GM19463 (cell line): ENCODE data around the gene KDM2B.
A peak's percentile ranks its signal among the peaks of the same experiment; 100 is the strongest.
"Not testable (repeated sequence)": the region's sequence is repeated elsewhere in the genome, so short reads cannot be mapped to it uniquely, and the experiment has no call there.

Experiments used
- ATAC-seq: cut with Tn5 transposase; IDR thresholded peaks from one replicate; pipeline ENCODE4 v1.9.1; 2021; ENCODE audit warnings: mild to moderate bottlenecking, moderate library complexity; ENCODE audit not compliant: unreplicated experiment

KDM2B gene

DNA sequence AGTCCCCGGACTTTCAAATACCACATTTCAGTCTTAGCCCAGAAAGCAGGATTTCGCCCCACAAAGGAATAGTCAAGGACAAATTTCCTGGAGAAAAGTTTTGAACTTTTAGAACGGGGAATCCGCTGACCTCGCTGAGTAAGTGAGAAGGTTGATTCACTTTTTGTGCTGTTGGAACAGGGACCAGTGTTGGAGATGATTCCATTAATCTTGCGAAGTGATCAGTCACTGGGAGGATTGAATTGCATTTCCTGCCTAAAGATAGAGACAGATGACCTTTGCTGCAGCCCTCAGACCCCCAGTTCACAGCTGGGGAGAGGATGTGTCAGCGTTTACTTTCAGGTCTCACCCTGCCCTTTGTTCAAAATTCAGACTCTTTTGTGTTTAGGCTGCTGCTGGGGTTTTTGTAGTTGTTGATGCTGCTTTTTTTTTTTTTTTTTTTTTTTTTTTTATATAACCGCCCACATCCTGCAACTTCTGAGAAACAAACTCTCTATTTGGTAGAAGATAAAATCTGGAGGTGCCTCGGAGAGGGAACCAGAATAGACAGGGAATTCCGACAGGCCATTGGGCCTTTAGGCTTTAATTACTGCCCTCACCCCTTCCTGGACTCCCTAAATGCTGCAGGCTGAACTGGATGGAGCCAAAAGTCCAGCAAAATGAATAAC, 9.8 kb upstream of the KDM2B start:
- ATAC-seq, result peak; percentile 62

- not testable (repeated sequence) for ATAC-seq
These were observed 4.1 kb upstream of the KDM2B start for GRCh38 chr12:121584885-121585284.

DNA sequence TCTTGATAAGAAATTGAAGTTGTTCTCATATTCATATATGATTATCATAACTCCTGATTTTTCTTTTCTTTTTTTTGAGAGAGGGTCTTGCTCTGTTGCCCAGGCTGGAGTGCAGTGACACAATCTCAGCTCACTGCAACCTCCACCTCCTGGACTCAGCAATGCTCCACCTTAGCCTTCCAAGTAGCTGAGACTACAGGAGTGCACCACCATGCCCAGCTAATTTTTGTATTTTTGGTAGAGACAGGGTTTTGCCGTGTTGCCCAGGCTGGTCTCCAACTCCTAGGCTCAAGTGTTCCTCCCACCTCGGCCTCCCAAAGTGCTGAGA, 2.5 kb upstream of the KDM2B start:
- ATAC-seq, result not testable (repeated sequence)

- no peak for ATAC-seq
These were observed 1.9 kb upstream of the KDM2B start for GRCh38 chr12:121582583-121583333.

- ATAC-seq, result no peak
These were observed 1.0 kb upstream of the KDM2B start for GRCh38 chr12:121581686-121582429.

GRCh38 chr12:121579981-121580868, 598 bp downstream of the KDM2B start:
- peak; percentile 37 for ATAC-seq

- ATAC-seq, result no peak
These were observed 1.5 kb downstream of the KDM2B start for GRCh38 chr12:121579190-121579791.

- ATAC-seq, result no peak
These were observed 2.3 kb downstream of the KDM2B start for GRCh38 chr12:121578230-121579189.

DNA sequence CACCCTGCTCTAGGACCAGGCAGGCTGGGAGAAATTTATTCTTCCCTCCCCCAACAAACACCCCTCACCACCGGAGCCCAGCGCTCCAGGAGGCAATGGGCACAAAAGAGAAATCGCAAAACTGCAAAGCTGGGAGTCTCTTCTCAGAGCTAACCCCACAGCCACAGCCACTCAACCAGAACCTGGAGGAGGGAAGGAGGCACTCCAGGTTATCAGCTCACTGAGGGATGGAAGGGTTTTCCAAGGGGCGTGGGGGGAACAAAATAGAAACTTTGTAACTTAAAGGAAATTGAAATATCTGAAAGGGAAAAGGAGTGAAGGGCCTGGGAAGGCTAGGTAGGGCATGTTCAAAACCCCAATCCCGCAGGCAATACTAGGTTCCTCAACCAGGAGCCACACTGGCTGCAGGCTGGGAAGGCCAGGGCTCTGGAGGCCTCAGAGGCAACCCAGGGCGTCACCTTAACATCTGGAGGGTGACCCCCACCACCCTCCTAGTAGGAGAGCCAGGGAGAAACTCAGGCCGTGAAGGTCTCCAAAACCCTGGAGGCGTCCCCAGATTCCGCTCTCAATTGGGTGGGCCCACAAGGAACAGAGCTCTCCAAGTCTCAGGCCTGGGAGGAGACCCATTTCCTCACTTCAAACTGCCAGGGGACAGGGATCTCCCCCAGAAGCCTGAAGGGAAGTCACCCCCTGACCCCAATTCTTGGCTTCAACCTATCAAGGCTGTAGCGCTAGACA, 3.2 kb downstream of the KDM2B start:
- no peak for ATAC-seq

- no peak for ATAC-seq
These were observed 3.9 kb downstream of the KDM2B start for GRCh38 chr12:121576851-121577391.

DNA sequence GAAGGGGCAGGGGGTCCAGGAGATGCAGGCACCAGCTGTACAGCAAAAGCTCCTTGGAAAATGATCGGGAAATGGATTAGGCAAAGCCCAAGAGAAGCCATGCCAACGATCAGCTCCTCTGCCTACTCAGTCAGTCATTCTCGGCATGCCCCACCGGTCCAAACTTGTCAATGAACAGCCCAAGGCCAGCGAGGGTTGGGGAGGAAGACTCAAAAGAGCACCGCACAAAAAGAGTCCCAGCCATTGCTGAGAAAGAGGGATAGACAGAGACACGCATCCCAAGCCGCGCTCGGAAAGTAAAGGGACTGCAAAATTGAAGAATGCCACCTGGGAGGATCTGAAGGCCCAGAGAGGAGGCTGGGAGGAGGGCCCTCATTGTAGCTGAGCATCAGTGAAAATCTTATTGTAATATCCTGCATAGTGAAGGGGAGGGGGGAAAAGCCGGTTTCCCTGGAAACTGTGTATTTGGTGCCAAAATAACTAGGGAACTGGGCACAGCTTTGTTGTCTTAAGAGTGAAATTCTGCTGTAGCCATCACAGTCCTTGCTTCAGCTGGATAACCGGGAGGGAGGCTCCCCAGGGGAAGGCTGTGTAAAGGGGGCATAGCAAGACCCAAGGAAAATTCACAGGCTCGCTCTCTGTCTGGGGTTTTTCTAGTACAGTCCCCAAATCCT, 4.7 kb downstream of the KDM2B start:
- ATAC-seq, result no peak

DNA sequence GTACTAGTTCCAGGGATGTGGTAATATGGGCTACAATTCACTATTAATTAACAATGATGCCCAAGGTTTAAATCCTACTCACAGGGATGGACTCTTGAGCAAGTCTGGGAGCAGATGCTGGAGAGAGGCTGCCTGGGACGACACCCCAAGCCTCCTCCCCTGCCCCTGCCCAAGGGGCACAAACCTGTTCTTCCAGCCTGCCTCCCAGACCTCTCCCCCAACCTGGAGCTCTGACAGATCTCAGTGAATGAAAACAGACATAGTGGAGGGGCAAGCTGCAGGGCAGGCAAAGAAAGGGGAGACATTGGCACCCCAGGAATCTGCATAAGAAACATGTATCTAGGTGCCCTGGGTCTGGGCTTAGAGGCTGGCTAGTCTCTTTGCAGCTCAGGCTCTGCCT, 5.8 kb downstream of the KDM2B start:
- ATAC-seq, result no peak

DNA sequence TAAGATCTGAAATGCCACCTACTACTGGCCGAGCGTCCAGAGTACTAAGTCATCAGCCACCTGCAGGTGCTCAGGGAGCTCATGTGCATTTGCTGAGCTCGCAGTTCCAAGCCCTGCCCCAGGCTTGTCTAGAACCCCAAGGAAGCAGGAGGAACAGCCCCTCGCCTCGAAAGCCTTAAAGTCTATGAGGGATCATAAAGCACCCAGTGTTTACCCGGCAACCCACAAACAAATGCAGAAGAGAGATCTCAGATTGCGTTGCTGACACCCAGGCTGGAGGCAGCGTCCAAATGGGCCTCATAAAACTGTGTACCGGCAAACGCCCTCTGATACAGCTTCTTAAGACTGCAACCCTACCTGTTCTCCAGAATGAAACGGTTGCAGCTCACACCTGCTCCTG, 6.8 kb downstream of the KDM2B start:
- no peak for ATAC-seq

DNA sequence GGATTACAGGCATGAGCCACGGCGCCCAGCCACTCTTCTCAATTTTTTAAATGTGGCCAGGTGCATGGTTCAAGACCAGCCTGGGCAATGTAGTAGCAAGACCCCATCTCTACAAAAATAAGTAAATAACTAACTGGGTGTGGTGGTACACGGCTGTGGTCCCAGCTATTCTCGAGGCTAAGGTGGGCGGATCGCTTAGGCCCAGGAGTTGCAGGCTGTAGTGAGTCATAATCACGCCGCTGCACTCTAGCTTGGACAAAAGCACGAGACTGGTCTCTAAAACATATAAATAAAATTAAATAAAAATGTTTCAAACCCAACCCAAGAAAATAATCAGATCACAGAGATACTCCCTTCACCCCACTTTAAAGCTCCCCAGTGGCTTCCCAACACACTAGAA, 8.9 kb downstream of the KDM2B start:
- ATAC-seq, result no peak

GRCh38 chr12:121570467-121571283, 10.1 kb downstream of the KDM2B start:
- no peak for ATAC-seq

DNA sequence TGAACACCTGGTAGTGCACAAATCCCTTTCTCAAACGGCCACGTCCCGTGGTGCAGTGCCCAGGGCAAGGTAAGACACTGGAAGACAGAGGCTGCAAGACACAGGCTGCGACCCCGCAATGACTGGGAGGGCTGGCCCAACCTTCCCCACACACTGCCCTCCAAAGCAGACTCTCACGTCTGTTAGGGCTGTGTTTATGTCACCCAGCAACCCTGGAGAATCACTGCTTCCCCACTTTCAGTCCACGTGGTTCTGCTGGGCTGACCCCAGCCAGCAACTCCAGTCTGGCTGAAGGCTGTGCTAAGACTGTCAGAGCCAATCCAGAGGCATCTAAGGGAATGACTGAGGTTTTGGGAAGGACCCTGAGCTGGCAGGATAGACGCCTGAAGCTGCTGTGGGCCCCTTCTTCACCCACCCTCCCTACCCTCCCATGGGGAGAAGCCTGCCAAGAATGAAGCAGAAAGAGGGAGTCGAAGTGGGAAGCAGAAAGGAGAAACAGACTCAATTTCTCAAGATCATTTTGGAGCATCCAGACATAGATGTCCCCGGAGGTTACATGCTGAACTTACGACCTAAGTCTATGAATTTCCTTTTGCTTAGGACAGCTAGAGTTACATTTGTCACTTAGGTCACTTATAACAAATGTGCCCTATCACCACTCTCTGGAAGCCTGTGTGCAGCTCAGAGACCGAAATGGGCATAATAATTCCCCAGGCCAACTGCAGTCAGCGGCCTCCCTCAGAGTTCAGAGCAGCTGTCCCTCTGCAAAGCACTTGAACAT, 11.7 kb downstream of the KDM2B start:
- no peak for ATAC-seq
